Measurements from ENCODE around the gene MYH6. TPM values are rescaled to one million over a fixed set of nuclear protein-coding genes. Genes with fewer than 3 reads are reported as not detected.

Gene MYH6
- total RNA-seq, 2 experiments from 2014 or later = not detected

GRCh38 chr14:23435543-23436326, 27.7 kb upstream of the MYH6 start, which contains the start of gene MYH7:
TSS of gene MYH7 (minus strand) at chr14:23435660. CDS start at chr14:23433732, 1,928 bp downstream.
- TF ChIP-seq CTCF (IDR thresholded peaks at IDR 0.05) = no peak
- POLR2A ChIA-PET = interaction anchor here (0.7 kb wide), 1 partner anchor 198 kb away, joined by 3 read pairs; no protein-coding TSS in a partner anchor
- no peaks in the 10 kb centered on the region for H3K4me1 Mint-ChIP-seq (ENCODE audit: low read depth)
- H3K9me3 Mint-ChIP-seq = no peaks in the 10 kb centered on the region
- H3K27me3 Mint-ChIP-seq = no peaks in the 10 kb centered on the region
- CTCF ChIA-PET = no interaction called here
- no peak within 1 kb of the TSS for H3K4me3 Mint-ChIP-seq
- DNase-seq (no peak), ATAC-seq (no peak)
- H3K36me3 Mint-ChIP-seq (ENCODE audit: low read depth) = no peaks in the 10 kb centered on the region
- no peak within 1 kb of the TSS for H3K27ac Mint-ChIP-seq
- intact Hi-C loops (cut with micrococcal nuclease) = no loop called here

- H3K27me3 Mint-ChIP-seq = no peaks in the 10 kb centered on the region
- H3K27ac Mint-ChIP-seq = no peak overlapping the region
- DNase-seq (no peak), ATAC-seq (no peak)
- ChIA-PET POLR2A (no interaction called here), CTCF (no interaction called here)
- no peaks in the 10 kb centered on the region for H3K4me1 Mint-ChIP-seq (ENCODE audit: low read depth)
- H3K4me3 Mint-ChIP-seq = no peak overlapping the region
- no peaks in the 10 kb centered on the region for H3K9me3 Mint-ChIP-seq
- intact Hi-C loops (cut with micrococcal nuclease) = no loop called here
- no peak for TF ChIP-seq CTCF (IDR thresholded peaks at IDR 0.05)
- no peaks in the 10 kb centered on the region for H3K36me3 Mint-ChIP-seq (ENCODE audit: low read depth)
These were observed 26.6 kb upstream of the MYH6 start for GRCh38 chr14:23434488-23435222.

GRCh38 chr14:23433457-23433856, 25.4 kb upstream of the MYH6 start:
- no peak for ATAC-seq
- POLR2A ChIA-PET = no interaction called here
- H3K27me3 Mint-ChIP-seq = no peaks in the 10 kb centered on the region
- no peaks in the 10 kb centered on the region for H3K36me3 Mint-ChIP-seq (ENCODE audit: low read depth)
- intact Hi-C loops (cut with micrococcal nuclease) = no loop called here
- CTCF ChIA-PET = no interaction called here
- TF ChIP-seq CTCF (IDR thresholded peaks at IDR 0.05) = no peak
- H3K27ac Mint-ChIP-seq = no peak overlapping the region
- H3K4me1 Mint-ChIP-seq (ENCODE audit: low read depth) = no peaks in the 10 kb centered on the region
- no peaks in the 10 kb centered on the region for H3K9me3 Mint-ChIP-seq
- no peak overlapping the region for H3K4me3 Mint-ChIP-seq
- no peak for DNase-seq

- Mint-ChIP-seq H3K27me3 (no peaks in the 10 kb centered on the region), H3K4me3 (no peak overlapping the region), H3K27ac (no peak overlapping the region), H3K9me3 (no peaks in the 10 kb centered on the region), H3K36me3 (ENCODE audit: low read depth) (no peaks in the 10 kb centered on the region), H3K4me1 (ENCODE audit: low read depth) (no peaks in the 10 kb centered on the region)
- intact Hi-C loops (cut with micrococcal nuclease) = no loop called here
- DNase-seq = no peak
- ATAC-seq = no peak
- ChIA-PET POLR2A (no interaction called here), CTCF (no interaction called here)
- TF ChIP-seq CTCF (IDR thresholded peaks at IDR 0.05) = no peak
These were observed 24.9 kb upstream of the MYH6 start for GRCh38 chr14:23432946-23433345.

Measured in activated CD8-positive, alpha-beta T cell treated with anti-CD3 and anti-CD28 coated beads for 36 hours (primary cell).